ENCODE results near the gene ACOT7.

Gene ACOT7

GRCh38 chr1:6282577-6283270 is 110.8 kb downstream of the ACOT7 start:
- no peaks in the 10 kb centered on the region for H3K9me3 ChIP-seq (ENCODE audit: low read length)

GRCh38 chr1:6281511-6282402 is 111.8 kb downstream of the ACOT7 start:
- H3K9me3 ChIP-seq (ENCODE audit: low read length) = no peaks in the 10 kb centered on the region
- H3K36me3 ChIP-seq (ENCODE audit: insufficient read depth, low read length) = no peaks in the 10 kb centered on the region
- peaks cover 5% of the 10 kb centered on the region for H3K4me1 ChIP-seq (ENCODE audit: insufficient read depth, low read length)
- H3K27ac ChIP-seq (ENCODE audit: low read depth, low read length) = no peak overlapping the region
- H3K9ac ChIP-seq (ENCODE audit: low read length) = no peak overlapping the region
- H3K4me3 ChIP-seq (ENCODE audit: low read depth in 1 of 2, low read length in 2 of 2) = no peak overlapping the region
- no peaks in the 10 kb centered on the region for H3K27me3 ChIP-seq (ENCODE audit: control insufficient read depth in 1 of 2, insufficient read depth in 2 of 2, low read length in 2 of 2)

More at GRCh38 chr1:6282577-6283270, 110.8 kb downstream of the ACOT7 start:
- no peaks in the 10 kb centered on the region for H3K27me3 ChIP-seq (ENCODE audit: control insufficient read depth in 1 of 2, insufficient read depth in 2 of 2, low read length in 2 of 2)
- H3K9ac ChIP-seq (ENCODE audit: low read length) = no peak overlapping the region
- no peaks in the 10 kb centered on the region for H3K4me1 ChIP-seq (ENCODE audit: insufficient read depth, low read length)
- H3K36me3 ChIP-seq (ENCODE audit: insufficient read depth, low read length) = no peaks in the 10 kb centered on the region
- no peak overlapping the region for H3K4me3 ChIP-seq (ENCODE audit: low read depth in 1 of 2, low read length in 2 of 2)
- H3K27ac ChIP-seq (ENCODE audit: low read depth, low read length) = no peak overlapping the region

GRCh38 chr1:6280761-6281451 is 112.7 kb downstream of the ACOT7 start:
- H3K36me3 ChIP-seq (ENCODE audit: insufficient read depth, low read length) = no peaks in the 10 kb centered on the region
- no peaks in the 10 kb centered on the region for H3K27me3 ChIP-seq (ENCODE audit: control insufficient read depth in 1 of 2, insufficient read depth in 2 of 2, low read length in 2 of 2)
- no peak overlapping the region for H3K4me3 ChIP-seq (ENCODE audit: low read depth in 1 of 2, low read length in 2 of 2)
- H3K9ac ChIP-seq (ENCODE audit: low read length) = no peak overlapping the region
- H3K4me1 ChIP-seq (ENCODE audit: insufficient read depth, low read length) = peaks cover 13% of the 10 kb centered on the region
- H3K27ac ChIP-seq (ENCODE audit: low read depth, low read length) = no peak overlapping the region
- H3K9me3 ChIP-seq (ENCODE audit: low read length) = no peaks in the 10 kb centered on the region

DNA sequence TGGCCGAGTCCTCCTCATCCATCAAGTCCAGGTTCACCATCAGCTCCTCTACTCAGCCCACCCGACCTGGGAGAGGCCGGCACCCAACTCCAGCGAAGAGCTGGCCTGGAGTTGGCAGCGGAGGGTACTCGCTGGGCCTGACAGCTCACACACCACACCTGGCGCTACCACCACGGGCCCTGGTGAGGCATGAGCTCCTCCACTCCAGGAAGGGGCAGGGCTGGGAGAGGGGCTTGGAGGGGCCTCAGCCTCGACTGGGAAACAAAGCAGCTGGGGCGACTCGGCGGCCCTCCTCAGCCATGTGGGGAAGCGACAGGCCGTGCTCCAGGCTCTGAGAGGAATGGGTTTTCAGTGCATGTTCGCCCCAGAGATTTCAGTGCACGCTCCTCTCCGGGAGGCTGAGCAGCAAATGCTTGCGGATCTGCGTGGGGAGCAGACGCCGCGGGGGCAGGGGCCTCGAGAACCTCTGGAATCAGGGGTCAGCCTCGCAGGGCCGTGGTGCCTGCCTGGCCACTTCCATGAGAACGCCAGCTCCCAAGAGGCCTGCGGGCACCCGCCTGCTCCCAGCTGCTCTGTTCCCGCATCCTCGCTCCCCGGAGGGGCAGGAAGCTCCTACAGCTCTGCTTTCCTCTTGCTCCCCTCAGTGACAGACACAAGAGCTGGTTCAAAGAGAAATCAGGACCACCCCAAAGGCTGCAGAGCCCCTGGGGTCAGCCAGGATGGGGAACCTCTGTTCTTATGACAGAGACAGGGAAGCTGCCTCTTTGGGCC is 113.8 kb downstream of the ACOT7 start:
- no peaks in the 10 kb centered on the region for H3K27me3 ChIP-seq (ENCODE audit: control insufficient read depth in 1 of 2, insufficient read depth in 2 of 2, low read length in 2 of 2)
- peaks cover 16% of the 10 kb centered on the region for H3K4me1 ChIP-seq (ENCODE audit: insufficient read depth, low read length)
- no peak overlapping the region for H3K4me3 ChIP-seq (ENCODE audit: low read depth in 1 of 2, low read length in 2 of 2)
- H3K27ac ChIP-seq (ENCODE audit: low read depth, low read length) = no peak overlapping the region
- no peaks in the 10 kb centered on the region for H3K9me3 ChIP-seq (ENCODE audit: low read length)
- no peak overlapping the region for H3K9ac ChIP-seq (ENCODE audit: low read length)
- no peaks in the 10 kb centered on the region for H3K36me3 ChIP-seq (ENCODE audit: insufficient read depth, low read length)

GRCh38 chr1:6279066-6279465 is 114.5 kb downstream of the ACOT7 start:
- H3K36me3 ChIP-seq (ENCODE audit: insufficient read depth, low read length) = no peaks in the 10 kb centered on the region
- no peaks in the 10 kb centered on the region for H3K27me3 ChIP-seq (ENCODE audit: control insufficient read depth in 1 of 2, insufficient read depth in 2 of 2, low read length in 2 of 2)
- H3K27ac ChIP-seq (ENCODE audit: low read depth, low read length) = no peak overlapping the region
- no peaks in the 10 kb centered on the region for H3K9me3 ChIP-seq (ENCODE audit: low read length)
- H3K9ac ChIP-seq (ENCODE audit: low read length) = no peak overlapping the region
- peaks cover 16% of the 10 kb centered on the region for H3K4me1 ChIP-seq (ENCODE audit: insufficient read depth, low read length)
- H3K4me3 ChIP-seq (ENCODE audit: low read depth in 1 of 2, low read length in 2 of 2) = no peak overlapping the region

DNA sequence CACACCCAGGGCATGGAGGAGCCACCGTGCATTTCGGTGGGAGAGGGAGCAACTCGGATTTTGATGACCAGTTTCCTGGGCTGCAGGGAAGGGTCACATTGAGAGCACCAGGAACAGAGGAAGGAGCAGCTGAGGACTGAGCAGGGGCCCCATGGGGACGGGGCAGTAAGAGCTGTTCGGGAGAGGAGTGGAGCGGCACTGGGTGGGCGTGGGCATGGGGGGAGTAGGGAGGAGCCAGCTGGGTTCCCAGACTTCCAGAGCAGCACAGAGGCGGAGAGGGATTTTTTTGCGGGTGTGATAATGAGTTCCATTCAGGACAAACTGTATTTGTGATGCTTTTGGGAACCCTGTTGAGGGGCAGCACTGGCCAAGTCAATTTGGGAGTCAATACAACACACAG is 115.3 kb downstream of the ACOT7 start:
- H3K9ac ChIP-seq (ENCODE audit: low read length) = no peak overlapping the region
- no peak overlapping the region for H3K27ac ChIP-seq (ENCODE audit: low read depth, low read length)
- no peaks in the 10 kb centered on the region for H3K36me3 ChIP-seq (ENCODE audit: insufficient read depth, low read length)
- H3K4me1 ChIP-seq (ENCODE audit: insufficient read depth, low read length) = peaks cover 16% of the 10 kb centered on the region
- H3K27me3 ChIP-seq (ENCODE audit: control insufficient read depth in 1 of 2, insufficient read depth in 2 of 2, low read length in 2 of 2) = no peaks in the 10 kb centered on the region
- H3K4me3 ChIP-seq (ENCODE audit: low read depth in 1 of 2, low read length in 2 of 2) = no peak overlapping the region
- H3K9me3 ChIP-seq (ENCODE audit: low read length) = no peaks in the 10 kb centered on the region

GRCh38 chr1:6276811-6277555 is 116.6 kb downstream of the ACOT7 start:
- peak overlapping the region in 1 of 2 donors; percentile 45 for H3K4me3 ChIP-seq (ENCODE audit: low read depth in 1 of 2, low read length in 2 of 2)
- peak overlapping the region; percentile 5 for H3K27ac ChIP-seq (ENCODE audit: low read depth, low read length)
- H3K36me3 ChIP-seq (ENCODE audit: insufficient read depth, low read length) = no peaks in the 10 kb centered on the region
- peaks cover 16% of the 10 kb centered on the region for H3K4me1 ChIP-seq (ENCODE audit: insufficient read depth, low read length)
- H3K9me3 ChIP-seq (ENCODE audit: low read length) = no peaks in the 10 kb centered on the region
- H3K9ac ChIP-seq (ENCODE audit: low read length) = no peak overlapping the region
- no peaks in the 10 kb centered on the region for H3K27me3 ChIP-seq (ENCODE audit: control insufficient read depth in 1 of 2, insufficient read depth in 2 of 2, low read length in 2 of 2)

DNA sequence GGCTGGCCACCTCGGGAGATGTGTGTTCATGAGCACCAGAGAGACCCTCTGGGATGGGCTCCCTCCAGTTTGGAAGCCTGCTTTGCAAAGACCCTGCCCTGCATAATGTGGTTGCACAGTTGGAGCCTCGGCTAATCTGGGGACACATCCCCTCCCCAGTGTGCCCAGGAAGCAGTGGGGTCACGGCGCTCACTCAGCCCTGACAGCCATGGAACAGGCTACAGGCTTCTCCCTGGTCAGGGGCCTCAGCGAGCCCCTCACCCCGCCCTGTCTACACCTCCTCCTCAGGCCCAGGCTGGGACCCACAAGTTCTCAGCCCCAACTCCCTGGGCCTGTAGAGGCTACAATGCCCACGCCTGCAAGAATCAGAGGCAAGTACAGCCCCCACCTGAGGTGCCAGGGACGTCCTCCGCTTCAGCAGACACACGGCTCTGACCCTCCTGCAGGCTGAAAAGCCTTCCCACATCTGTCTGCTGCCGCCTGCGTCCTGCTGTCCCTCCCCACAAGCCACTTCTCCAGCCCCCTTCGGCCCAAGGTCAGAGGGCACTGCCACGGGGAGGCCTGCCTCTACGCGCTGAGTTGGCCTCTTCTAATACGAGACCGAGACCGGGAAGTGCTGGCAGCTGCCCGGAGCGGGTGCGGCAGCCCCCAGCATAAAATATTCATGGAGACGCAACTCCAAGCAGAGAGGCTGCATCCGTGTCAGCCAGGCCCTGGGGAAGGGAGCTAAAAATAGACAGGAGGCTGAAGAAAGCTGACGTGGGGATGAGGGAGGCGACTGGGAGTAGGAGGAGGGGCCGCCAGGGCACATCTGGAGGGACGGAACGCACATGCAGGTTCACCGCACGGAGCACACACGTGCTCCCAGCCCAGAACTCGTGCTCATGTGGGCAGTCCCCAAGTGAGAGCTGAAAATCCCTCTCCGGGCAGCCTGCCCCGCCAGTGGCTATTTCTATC is 117.5 kb downstream of the ACOT7 start:
- Histone ChIP-seq H3K27ac (ENCODE audit: low read depth, low read length) (peak overlapping the region; percentile 60), H3K36me3 (ENCODE audit: insufficient read depth, low read length) (no peaks in the 10 kb centered on the region), H3K4me3 (ENCODE audit: low read depth in 1 of 2, low read length in 2 of 2) (peak overlapping the region; percentile 25 to 45), H3K4me1 (ENCODE audit: insufficient read depth, low read length) (peaks cover 16% of the 10 kb centered on the region), H3K9ac (ENCODE audit: low read length) (no peak overlapping the region), H3K27me3 (ENCODE audit: control insufficient read depth in 1 of 2, insufficient read depth in 2 of 2, low read length in 2 of 2) (no peaks in the 10 kb centered on the region), H3K9me3 (ENCODE audit: low read length) (no peaks in the 10 kb centered on the region)

- Histone ChIP-seq H3K9ac (ENCODE audit: low read length) (no peak overlapping the region), H3K9me3 (ENCODE audit: low read length) (no peaks in the 10 kb centered on the region), H3K27me3 (ENCODE audit: control insufficient read depth in 1 of 2, insufficient read depth in 2 of 2, low read length in 2 of 2) (no peaks in the 10 kb centered on the region), H3K4me1 (ENCODE audit: insufficient read depth, low read length) (peaks cover 26% of the 10 kb centered on the region), H3K4me3 (ENCODE audit: low read depth in 1 of 2, low read length in 2 of 2) (no peak overlapping the region), H3K36me3 (ENCODE audit: insufficient read depth, low read length) (no peaks in the 10 kb centered on the region), H3K27ac (ENCODE audit: low read depth, low read length) (no peak overlapping the region)
These were observed 118.9 kb downstream of the ACOT7 start for GRCh38 chr1:6274622-6275139.
